ENCODE measurements around the gene IRGC.

DNA sequence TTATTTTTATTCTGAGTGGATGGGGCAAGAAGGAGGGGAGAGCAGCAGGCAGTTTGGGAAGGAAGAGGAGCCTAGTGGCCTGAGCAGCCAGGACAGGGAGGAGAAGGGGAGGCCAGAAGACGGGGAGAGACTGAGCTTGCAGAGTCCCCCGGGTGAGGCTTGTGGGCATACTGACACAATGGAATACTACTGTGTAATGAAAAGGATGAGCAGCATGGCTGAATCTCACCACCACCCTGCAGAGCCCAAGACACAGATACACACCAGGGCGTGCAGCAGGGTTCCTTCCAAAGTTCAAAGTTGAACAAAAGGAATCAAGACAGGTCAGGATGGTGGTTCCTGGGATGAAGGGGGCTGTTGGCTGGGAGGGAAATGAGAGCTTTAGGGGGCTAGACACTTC is 46.9 kb downstream of the IRGC start:
- TF ChIP-seq, protein P1, sequence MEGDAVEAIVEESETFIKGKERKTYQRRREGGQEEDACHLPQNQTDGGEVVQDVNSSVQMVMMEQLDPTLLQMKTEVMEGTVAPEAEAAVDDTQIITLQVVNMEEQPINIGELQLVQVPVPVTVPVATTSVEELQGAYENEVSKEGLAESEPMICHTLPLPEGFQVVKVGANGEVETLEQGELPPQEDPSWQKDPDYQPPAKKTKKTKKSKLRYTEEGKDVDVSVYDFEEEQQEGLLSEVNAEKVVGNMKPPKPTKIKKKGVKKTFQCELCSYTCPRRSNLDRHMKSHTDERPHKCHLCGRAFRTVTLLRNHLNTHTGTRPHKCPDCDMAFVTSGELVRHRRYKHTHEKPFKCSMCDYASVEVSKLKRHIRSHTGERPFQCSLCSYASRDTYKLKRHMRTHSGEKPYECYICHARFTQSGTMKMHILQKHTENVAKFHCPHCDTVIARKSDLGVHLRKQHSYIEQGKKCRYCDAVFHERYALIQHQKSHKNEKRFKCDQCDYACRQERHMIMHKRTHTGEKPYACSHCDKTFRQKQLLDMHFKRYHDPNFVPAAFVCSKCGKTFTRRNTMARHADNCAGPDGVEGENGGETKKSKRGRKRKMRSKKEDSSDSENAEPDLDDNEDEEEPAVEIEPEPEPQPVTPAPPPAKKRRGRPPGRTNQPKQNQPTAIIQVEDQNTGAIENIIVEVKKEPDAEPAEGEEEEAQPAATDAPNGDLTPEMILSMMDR (IDR thresholded peaks at IDR 0.05; ENCODE audit: extremely low read depth in 1 of 2, insufficient read depth in 1 of 2, low read depth in 1 of 2, low read length in 2 of 2) = no peak
- TF ChIP-seq POLR2A (IDR thresholded peaks at IDR 0.05; ENCODE audit: low read depth, low read length) (no peak), EZH2 (IDR thresholded peaks at IDR 0.05; ENCODE audit: borderline replicate concordance, low read depth, low read length, severe bottlenecking) (no peak), POLR2AphosphoS5 (IDR thresholded peaks at IDR 0.05; ENCODE audit: insufficient read depth, low read depth, low read length) (no peak), JUN (IDR thresholded peaks at IDR 0.05; ENCODE audit: borderline replicate concordance, insufficient read depth, insufficient read length, low read depth) (no peak), MYC (IDR thresholded peaks at IDR 0.05; ENCODE audit: low read depth, low read length) (no peak), GATA2 (IDR thresholded peaks at IDR 0.05; ENCODE audit: insufficient read depth, insufficient read length, low read depth, low read length) (no peak), FOS (IDR thresholded peaks at IDR 0.05; ENCODE audit: borderline replicate concordance, insufficient read depth, low read length) (no peak)
- TF ChIP-seq, protein P2, sequence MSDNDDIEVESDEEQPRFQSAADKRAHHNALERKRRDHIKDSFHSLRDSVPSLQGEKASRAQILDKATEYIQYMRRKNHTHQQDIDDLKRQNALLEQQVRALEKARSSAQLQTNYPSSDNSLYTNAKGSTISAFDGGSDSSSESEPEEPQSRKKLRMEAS (IDR thresholded peaks at IDR 0.05; ENCODE audit: insufficient read depth, insufficient read length) = no peak

Measured in endothelial cell of umbilical vein (primary cell).